ENCODE data around the gene LRRC45.
"Not testable (repeated sequence)": the region's sequence is repeated elsewhere in the genome, so short reads cannot be mapped to it uniquely, and the experiment has no call there.

LRRC45 gene

GRCh38 chr17:82022981-82023446 lies at the start of gene LRRC45:
TSS of gene LRRC45 (plus strand) at chr17:82023305. CDS start at chr17:82023644, 339 bp downstream.
- peak; percentile 100 for DNase-seq (ENCODE audit: low spot score)

GRCh38 chr17:81973432-81973831 lies 49.7 kb upstream of the LRRC45 start:
- no peak for DNase-seq (ENCODE audit: low spot score)

GRCh38 chr17:81976332-81977210 lies 46.5 kb upstream of the LRRC45 start:
- DNase-seq (ENCODE audit: low spot score) = no peak

GRCh38 chr17:81977211-81977808 lies 45.8 kb upstream of the LRRC45 start, which contains the start of gene ASPSCR1:
TSS of gene ASPSCR1 (plus strand) at chr17:81977629. CDS start at chr17:81977647, 18 bp downstream.
- peak; percentile 90 for DNase-seq (ENCODE audit: low spot score)

GRCh38 chr17:81978524-81979298 lies 44.4 kb upstream of the LRRC45 start:
- DNase-seq (ENCODE audit: low spot score) = no peak

GRCh38 chr17:81980122-81980521 lies 43.0 kb upstream of the LRRC45 start:
- no peak for DNase-seq (ENCODE audit: low spot score)

- DNase-seq (ENCODE audit: low spot score) = no peak
Measured at GRCh38 chr17:81980707-81981343, 42.3 kb upstream of the LRRC45 start.

- DNase-seq (ENCODE audit: low spot score) = not testable (repeated sequence)
Measured at GRCh38 chr17:81981511-81981910, 41.6 kb upstream of the LRRC45 start.

GRCh38 chr17:81983011-81983638 lies 40.0 kb upstream of the LRRC45 start:
- no peak for DNase-seq (ENCODE audit: low spot score)

- no peak for DNase-seq (ENCODE audit: low spot score)
Measured at GRCh38 chr17:81983639-81984373, 39.3 kb upstream of the LRRC45 start.

GRCh38 chr17:81984773-81985410 lies 38.2 kb upstream of the LRRC45 start:
- DNase-seq (ENCODE audit: low spot score) = no peak

- no peak for DNase-seq (ENCODE audit: low spot score)
Measured at GRCh38 chr17:81986606-81987005, 36.5 kb upstream of the LRRC45 start.

GRCh38 chr17:81987161-81987770 lies 35.8 kb upstream of the LRRC45 start:
- no peak for DNase-seq (ENCODE audit: low spot score)

GRCh38 chr17:81990836-81991683 lies 32.0 kb upstream of the LRRC45 start:
- DNase-seq (ENCODE audit: low spot score) = no peak

GRCh38 chr17:81991684-81992305 lies 31.3 kb upstream of the LRRC45 start:
- no peak for DNase-seq (ENCODE audit: low spot score)

GRCh38 chr17:81992306-81993102 lies 30.6 kb upstream of the LRRC45 start:
- DNase-seq (ENCODE audit: low spot score) = no peak
